Nephron (organoid): ENCODE measurements around the gene NEU2.

ENCODE experiments used
- H3K27ac Mint-ChIP-seq, 3 experiments: 2 replicates each; pipeline ENCODE4 v1.8.0; 2020; ENCODE audit warnings: mixed read lengths in 3 of 3, mild to moderate bottlenecking in 2 of 3, moderate library complexity in 1 of 3
- H3K27me3 Mint-ChIP-seq: 2 replicates; pipeline ENCODE4 v1.8.0; 2021; ENCODE audit warnings: low read depth, mild to moderate bottlenecking, moderate library complexity, mixed read lengths
- H3K36me3 Mint-ChIP-seq: 2 replicates; pipeline ENCODE4 v1.8.0; 2020; ENCODE audit warnings: low read depth, mixed read lengths
- H3K4me1 Mint-ChIP-seq: 2 replicates; pipeline ENCODE4 v1.8.0; 2020; ENCODE audit warnings: mixed read lengths
- H3K4me3 Mint-ChIP-seq, 3 experiments: 2 replicates each; pipeline ENCODE4 v1.8.0; 2020; ENCODE audit warnings: mild to moderate bottlenecking in 3 of 3, mixed read lengths in 3 of 3, moderate library complexity in 2 of 3
- H3K9me3 Mint-ChIP-seq: 2 replicates; pipeline ENCODE4 v1.8.0; 2020; ENCODE audit warnings: mixed read lengths
- CTCF ChIP-seq, 3 experiments: fragments of 200-600 bp; sonication (generic); IDR thresholded peaks; one replicate each; pipeline ENCODE4 v1.5.0; 2021; ENCODE audit warnings: antibody characterized with exemption in 3 of 3; ENCODE audit not compliant: unreplicated experiment in 3 of 3

Gene NEU2

GRCh38 chr2:233082931-233083755, 50.7 kb downstream of the NEU2 start:
- TF ChIP-seq CTCF (IDR thresholded peaks at IDR 0.05; ENCODE audit: unreplicated experiment in 3 of 3), result no peak
- Mint-ChIP-seq H3K27ac (peak overlapping the region in 2 of 3 experiments; percentile 25 to 53), H3K4me1 (peaks cover 29% of the 10 kb centered on the region), H3K9me3 (no peaks in the 10 kb centered on the region), H3K27me3 (peaks cover 3% of the 10 kb centered on the region), H3K36me3 (no peaks in the 10 kb centered on the region), H3K4me3 (no peak overlapping the region)

- TF ChIP-seq CTCF (IDR thresholded peaks at IDR 0.05; ENCODE audit: unreplicated experiment in 3 of 3), result no peak
- Mint-ChIP-seq H3K4me3 (no peak overlapping the region), H3K4me1 (peaks cover 29% of the 10 kb centered on the region), H3K27ac (peak overlapping the region in 1 of 3 experiments; percentile 66), H3K9me3 (no peaks in the 10 kb centered on the region), H3K27me3 (peaks cover 4% of the 10 kb centered on the region), H3K36me3 (no peaks in the 10 kb centered on the region)
Observed at GRCh38 chr2:233083782-233084181, 51.3 kb downstream of the NEU2 start.

GRCh38 chr2:233084488-233084887, 52.0 kb downstream of the NEU2 start:
- Mint-ChIP-seq H3K4me1 (peaks cover 29% of the 10 kb centered on the region), H3K4me3 (no peak overlapping the region), H3K9me3 (no peaks in the 10 kb centered on the region), H3K36me3 (no peaks in the 10 kb centered on the region), H3K27ac (peak overlapping the region; percentile 11 to 66 (median 59)), H3K27me3 (peaks cover 10% of the 10 kb centered on the region)
- no peak for TF ChIP-seq CTCF (IDR thresholded peaks at IDR 0.05; ENCODE audit: unreplicated experiment in 3 of 3)
